NCI-H774 (cell line): ENCODE data around the gene NOP53.
"Not testable (repeated sequence)": the region's sequence is repeated elsewhere in the genome, so short reads cannot be mapped to it uniquely, and the experiment has no call there.

Source experiments
- DNase-seq: peaks from one replicate; lab custom pipeline; 2025; lab: John Stamatoyannopoulos, UW

Gene NOP53

DNA sequence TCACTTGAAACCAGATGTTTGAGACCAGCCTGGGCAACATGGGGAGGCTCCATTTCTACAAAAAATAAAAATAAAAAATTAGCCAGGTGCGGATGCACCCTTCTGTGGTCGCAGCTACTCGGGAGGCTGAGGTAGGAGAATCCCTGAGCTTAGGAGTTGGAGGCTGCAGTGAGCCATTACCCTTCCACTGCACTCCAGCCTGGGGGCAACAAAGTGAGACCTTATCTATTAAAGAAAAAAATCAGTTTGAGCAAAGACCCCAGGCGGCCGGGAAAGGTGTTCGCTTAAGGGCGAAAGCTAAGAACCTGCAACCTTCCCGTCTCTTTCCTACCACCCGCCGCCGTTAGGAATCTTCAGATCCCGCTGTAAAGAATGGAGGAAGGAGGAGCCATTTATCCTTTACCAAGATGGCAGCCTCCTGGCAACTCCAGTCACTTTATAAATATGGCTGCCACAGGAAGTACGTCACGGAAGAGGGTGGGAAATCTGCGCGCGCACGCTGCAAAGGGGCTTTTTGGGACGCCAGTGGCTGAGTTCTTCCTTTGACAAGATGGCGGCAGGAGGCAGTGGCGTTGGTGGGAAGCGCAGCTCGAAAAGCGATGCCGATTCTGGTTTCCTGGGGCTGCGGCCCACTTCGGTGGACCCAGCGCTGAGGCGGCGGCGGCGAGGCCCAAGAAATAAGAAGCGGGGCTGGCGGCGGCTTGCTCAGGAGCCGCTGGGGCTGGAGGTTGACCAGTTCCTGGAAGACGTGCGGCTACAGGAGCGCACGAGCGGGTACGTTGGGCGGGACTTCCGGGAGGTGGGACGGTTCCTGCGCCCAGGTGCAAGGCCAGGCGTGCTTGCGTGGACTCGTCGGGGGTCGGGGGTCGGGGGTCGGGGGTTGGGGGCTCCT, at the start of gene NOP53:
NOP53 (plus strand) TSS at position 537 of the 892 bp plus-strand sequence; CDS start at position 551, 14 bp downstream.
- DNase-seq: peak; percentile 92

DNA sequence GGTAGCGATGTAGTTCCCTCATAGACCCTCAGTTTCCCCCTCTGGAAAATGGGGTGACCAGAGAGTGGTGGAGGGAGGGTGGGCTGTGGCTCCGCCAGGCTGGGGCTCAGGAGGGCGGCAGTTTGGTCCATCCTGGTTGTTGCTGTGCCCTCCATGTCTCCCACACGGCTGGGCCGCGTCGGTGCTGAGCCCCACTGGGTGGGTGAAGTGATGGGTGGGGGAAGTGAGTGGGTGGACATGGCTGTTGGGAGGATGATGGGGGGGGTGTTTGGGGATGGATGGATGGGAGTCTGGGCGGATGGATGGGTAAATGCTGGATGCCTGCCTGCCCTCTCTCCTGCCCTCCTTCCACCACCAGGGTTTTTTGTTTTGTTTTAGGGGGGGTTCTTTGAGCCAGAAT, 48.7 kb upstream of the NOP53 start:
- DNase-seq: no peak

DNA sequence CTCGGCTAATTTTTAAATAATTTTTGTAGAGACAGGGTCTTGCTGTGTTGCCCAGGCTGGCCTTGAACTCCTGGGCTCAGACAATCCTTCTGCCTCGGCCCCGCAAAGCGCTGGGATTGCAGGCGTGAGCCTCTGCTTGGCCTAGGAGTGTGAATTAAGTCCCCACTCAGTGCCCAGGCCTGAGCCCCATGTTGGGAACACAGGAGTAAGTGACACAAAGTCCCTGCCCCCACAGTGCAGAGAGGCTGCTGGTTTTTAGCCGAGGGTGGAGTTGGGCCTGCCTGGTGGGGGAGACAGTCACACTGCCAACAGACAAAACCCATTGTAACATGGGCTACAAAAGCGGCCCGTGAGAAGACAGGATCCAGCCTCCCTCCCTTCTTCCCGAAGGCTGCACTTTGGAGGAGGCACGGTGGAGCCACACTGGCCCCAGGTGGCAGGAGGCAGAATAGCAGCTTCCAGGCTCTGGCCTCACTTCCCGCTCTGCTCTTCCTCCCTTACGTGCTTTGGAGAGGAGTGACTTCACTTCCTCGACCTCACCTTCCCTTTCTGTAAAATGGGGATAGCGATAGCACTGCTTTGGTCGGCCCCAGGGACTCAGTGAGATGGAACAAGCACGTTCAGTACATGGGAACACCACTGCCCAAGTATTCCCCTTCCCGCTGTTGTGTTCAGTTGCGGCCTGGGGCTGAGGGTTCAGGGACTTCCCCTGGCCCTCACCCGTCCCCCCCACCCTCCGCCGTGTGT, 47.3 kb upstream of the NOP53 start:
- DNase-seq: peak; percentile 45

DNA sequence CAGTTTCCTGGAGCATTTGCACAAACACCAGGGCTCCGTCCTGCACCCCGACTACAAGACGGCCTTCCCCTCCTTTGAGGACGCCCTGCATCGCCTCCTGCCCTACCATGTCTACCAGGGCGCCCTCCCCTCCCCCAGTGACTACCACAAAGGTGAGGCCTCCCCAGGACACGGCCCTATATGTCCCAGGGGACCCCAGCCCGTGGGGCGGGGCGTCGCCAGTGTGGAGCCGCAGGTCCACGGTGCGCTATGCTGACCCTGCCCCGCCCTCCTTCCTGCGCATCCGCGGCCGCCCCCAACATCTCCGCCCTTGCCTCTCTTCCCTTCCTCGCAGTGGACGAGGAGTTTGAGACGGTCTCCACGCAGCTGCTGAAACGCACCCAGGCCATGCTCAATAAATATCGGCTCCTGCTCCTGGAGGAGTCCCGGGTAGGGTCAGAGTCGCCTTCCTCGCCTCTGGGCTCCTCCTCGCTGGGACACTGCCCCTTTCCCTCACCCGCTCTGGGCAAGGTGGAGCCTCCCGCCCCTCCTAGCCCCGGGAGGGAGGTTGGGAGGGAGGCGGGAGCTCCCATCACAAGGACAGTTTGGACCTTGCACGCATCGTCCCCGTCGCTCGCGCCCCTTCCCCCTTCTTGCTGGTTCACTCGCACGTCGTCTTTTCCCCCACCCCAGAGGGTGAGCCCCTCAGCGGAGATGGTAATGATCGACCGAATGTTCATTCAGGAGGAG, 46.6 kb upstream of the NOP53 start:
- DNase-seq: no peak

DNA sequence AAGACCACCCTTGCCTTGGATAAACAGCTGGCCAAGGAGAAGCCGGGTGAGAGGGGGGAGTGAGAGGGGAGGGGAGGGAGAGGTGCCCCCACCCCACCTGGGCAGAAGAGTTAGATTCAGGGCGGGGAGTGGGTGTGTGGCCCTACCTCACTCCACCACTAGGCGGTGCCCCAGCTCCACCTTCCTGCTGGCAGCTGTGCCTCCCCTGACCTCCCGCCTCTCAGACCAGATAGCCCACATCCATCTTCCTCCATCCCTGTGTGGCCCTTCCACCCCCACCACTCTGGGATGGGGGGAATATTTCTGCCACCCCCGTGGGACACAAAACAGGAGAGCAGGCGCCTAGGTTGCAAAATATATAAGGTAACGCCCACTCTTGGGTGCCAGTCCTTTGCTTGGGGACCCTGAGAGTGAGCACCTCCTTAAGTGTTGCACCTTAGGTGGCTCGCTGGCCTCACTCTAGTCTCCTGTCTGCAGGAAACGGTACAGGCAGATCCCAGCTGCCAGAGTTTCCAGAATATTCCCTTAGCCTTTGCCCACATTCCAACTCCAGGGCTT, 45.9 kb upstream of the NOP53 start:
- DNase-seq: no peak

DNA sequence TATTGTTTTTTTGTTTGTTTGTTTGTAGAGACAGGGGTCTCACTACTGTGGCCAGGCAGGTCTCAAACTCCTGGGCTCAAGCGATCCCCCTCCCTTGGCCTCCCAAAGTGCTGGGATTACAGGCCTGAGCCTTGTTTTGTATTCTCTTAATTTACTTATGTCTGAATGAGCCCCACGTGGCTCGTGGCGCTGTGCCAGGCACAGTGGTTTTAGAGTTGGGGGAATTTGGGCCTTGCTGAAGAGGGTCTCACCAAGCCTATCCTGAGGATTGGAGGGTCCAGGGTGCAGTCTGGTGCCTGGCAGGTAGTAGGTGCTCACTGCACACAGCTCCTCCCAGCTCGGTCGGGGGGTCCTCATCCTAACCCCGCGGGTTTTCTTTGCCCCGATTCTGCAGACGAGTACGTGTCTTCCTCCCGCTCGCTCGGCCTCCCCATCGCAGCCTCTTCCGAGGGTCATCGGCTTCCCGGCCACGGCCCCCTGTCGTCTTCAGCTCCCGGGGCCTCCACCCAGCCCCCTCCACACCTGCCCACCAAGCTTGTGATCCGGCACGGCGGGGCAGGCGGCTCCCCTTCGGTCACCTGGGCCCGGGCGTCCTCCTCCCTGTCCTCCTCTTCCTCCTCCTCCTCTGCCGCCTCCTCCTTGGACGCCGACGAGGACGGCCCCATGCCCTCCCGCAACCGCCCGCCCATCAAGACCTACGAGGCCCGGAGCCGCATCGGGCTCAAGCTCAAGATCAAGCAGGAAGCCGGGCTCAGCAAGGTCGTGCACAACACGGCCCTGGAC, 44.2 kb upstream of the NOP53 start:
- no peak for DNase-seq

DNA sequence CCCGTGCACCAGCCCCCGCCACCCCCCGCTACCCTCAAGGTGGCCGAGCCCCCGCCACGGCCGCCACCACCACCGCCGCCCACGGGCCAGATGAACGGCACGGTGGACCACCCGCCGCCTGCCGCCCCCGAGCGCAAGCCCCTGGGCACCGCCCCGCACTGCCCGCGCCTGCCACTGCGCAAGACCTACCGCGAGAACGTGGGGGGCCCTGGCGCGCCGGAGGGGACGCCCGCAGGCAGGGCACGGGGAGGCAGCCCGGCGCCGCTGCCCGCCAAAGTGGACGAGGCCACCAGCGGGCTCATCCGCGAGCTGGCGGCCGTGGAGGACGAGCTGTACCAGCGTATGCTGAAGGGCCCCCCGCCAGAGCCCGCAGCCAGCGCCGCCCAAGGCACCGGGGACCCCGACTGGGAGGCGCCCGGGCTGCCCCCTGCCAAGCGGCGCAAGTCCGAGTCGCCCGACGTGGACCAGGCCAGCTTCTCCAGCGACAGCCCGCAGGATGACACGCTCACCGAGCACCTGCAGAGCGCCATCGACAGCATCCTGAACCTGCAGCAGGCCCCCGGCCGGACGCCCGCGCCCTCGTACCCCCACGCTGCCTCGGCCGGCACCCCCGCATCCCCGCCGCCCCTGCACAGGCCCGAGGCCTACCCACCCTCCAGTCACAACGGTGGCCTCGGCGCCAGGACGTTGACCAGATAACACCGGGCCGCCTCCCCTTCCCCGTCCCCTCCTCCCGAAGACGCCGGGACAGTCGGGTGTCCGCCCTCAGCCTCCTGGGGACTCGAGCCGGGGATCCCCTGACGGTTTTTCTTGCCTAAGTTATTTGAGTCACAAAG, 43.4 kb upstream of the NOP53 start:
- DNase-seq: no peak

DNA sequence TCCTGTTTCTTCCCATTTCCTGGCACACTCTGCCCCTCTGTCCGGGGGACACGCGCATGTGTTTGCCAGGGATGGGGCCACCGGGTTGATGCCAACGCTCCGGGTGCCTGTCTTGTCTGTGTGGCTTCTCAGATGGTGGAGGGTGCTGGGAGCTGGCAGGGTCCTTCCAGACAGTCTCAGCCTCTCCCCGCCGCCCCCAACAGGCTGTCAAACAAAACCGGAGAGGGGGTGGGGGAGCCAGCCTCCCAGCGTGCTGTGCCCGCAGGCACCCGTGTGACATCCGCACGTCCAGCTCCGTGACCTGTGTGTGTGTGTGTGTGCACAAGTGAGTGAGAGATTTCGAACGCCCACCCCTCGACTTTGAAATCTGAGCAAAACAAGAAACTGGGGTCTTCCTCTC, 42.7 kb upstream of the NOP53 start:
- DNase-seq: no peak

DNA sequence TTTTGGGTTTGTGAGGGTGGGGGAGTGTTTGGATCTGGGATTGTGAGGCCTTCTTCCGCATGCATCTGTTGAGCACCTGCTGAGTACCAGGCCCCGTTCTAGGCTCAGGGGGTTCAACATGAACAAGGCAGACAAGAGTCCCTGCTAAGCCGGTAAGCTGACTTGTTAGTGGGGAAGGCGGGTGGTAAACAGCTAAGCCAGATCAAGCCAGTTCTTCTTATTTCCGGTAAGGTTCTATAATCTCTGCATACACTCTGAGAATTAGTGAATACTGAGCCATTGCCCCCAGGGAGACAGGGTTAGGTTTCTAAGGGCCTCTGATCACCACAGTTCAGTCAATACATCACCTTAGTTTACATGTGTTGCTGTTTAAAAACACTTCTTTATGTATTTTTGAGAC, 42.0 kb upstream of the NOP53 start:
- no peak for DNase-seq

DNA sequence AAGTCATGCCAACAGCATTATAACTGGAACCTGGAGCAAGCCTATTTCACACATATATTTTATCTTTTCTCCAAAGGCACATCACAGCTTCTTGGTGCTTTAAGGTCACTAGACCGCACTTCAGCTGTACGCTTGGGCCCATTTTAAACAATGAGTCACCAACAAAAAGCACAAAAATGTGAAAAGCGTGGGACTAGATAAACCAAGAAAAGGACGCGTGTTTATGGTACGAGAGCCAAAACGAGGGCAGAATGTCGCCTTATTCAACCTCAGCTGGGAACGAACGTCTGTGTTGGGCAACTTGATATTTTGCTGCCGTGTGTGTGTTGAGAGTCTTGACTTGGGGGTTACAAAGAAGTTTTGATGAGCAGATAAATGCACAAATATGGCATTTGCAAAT, 41.3 kb upstream of the NOP53 start:
- no peak for DNase-seq

DNA sequence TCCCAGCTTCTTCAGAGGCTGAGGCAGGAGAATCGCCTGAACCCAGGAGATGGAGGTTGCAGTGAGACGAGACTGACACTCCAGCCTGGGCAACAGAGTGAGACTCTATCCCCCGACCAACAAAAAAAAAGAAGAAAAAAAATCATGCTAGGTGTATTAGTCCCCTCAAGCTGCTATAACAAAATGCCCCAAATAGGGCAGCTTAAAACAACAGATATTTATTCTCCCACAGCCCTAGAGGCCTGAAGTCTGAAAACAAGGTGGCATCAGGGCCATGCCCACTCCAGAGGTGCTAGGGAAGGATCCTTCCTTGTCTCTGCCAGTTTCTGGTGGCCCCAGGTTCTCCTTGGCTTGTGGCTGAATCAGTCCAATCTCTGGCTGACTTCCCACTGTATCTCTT, 40.7 kb upstream of the NOP53 start:
- no peak for DNase-seq

DNA sequence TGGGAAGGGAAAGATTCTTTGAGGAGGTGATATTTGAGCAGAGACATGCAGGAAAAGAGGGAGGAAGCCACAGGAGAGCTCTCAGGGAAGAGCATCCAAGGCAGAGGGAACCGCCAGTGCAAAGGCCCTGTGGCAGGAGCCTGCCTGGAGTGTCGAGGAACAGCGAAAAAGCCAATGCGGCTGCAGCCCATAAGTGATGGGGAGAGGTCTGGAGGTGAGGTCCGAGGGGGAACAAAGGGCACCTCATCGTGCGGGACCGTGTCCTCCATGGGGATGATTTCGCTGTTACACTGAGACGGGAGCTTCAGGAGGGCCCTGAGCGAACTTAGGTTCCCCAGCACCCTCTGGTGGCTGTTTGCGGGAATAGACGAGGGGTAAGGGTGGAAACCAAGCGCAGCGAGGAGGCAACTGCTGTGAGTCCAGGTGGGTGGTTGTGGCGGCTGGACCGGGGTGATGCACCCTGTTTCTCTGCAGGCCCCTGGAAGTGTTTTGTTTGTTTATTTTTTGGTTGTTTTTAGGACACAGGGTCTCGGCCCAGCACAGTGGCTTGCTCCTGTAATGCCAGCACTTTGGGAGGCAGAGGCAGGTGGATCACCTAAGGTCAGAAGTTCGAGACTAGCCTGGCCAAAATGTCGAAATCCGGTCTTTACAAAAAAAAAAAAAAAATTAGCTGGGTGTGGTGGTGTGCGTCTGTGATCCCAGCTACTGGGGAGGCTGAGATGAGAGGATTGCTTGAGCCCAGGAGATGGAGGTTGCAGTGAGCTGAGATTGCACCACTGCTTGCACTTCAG, 38.0 kb upstream of the NOP53 start:
- peak; percentile 57 for DNase-seq

DNA sequence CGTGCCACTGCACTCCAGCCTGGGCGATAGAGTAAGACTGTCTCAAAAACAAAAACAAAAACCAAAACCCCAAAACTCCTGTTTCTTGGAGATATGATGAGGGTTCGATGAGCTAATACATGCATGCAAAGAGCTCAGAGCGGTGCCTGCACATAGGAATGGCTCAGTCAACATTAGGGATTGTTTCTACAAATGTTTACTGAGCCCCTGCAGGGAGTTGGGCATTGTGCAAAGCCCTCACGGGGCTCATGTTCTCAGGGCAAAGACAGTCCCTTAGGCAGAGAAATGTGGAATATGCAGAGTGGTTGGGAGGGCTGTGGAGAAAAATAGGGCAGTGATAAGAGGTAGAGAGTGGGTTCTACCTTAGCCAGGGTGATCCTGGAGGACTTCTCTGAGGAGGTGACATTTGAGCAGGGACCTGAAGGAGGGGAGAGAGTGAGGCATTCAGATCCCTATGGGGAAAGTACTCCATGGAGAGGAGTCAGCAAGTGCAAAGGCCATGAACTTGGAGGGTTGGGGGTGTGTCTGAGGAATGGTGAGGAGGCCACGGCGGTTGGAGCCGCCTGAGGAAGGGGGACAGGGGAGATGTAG, 33.6 kb upstream of the NOP53 start:
- DNase-seq: no peak

DNA sequence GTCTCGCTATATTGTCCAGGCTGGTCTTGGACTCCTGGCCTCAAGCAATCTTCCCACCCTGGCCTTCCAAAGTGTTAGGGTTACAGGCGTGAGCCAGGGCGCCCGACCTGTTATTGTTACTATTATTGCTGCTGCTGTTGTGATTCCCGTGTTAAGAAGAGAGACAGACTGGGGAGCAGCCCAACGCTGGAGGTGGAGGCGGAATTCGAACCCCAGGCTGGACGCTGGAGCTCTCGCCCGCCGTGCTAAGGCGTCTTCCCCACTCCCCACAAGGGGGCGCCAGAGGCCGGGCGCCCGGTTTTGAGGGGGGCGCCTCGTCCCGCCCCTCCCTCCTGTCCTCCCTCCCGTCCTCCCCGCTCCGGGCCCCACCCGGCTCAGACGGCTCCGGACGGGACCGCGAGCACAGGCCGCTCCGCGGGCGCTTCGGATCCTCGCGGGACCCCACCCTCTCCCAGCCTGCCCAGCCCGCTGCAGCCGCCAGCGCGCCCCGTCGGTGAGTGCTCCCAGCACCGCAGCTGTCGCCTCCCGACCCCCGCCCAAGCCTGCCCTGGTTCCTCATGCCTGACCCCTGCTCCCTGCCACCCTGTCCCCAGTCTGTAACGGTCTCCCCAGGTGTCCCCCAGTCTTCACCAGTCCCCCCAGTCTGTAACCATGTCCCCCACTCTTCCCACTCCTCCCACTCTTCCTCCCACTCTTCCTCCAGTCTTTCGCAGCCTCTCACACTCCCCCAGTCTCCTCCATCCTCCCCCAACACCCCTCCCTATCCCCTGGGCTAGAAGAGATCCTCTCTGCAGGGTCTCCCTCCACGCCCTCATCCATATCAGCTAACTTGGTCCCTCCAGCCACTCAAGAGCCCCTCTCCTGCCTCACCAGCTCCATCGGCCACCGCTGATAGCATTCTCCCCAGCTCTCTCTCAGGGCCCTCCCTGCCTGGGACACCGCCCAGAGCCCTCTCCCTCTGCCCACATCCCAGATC, 32.0 kb upstream of the NOP53 start, which contains the start of gene EHD2:
EHD2 (plus strand) TSS at position 377 of the 976 bp plus-strand sequence. CDS start 3,191 bp downstream, outside the sequence.
- DNase-seq: no peak

DNA sequence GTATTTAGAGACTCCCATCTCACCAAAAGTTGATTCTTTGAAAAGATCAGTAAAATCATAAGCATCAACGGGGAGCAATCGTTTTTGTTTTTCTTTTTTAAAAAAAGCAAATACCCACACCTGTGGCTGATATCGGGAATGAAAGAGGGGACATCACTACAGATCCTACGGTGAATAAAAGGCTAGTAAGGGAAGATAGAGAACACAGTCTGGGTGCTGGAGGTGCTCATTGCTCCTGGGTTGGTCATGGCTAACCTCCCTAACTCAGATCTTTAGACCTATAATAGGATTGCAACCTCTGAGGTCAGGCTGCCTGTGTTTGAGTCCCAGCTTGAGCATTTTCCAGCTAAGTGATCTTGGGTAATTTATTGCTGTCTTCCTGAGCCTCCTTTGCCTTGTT, 31.0 kb upstream of the NOP53 start:
- DNase-seq: no peak

DNA sequence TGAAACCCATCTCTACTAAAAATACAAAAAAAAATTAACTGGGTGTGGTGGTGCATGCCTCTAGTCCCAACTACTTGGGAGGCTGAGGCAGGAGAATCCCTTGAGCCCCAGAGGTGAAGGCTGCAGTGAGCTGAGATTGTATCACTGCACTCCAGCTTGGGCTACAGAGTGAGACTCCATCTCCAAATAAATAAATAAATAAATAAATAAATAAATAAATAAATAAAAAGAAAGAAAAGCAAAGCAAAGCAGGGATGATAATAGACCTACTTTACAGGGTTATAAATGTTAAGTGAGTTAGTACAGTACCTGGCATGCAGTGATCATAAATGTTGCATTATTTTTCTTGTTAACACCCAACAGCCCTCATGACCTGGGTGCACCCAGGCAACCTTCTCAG, 30.5 kb upstream of the NOP53 start:
- DNase-seq: not testable (repeated sequence)

DNA sequence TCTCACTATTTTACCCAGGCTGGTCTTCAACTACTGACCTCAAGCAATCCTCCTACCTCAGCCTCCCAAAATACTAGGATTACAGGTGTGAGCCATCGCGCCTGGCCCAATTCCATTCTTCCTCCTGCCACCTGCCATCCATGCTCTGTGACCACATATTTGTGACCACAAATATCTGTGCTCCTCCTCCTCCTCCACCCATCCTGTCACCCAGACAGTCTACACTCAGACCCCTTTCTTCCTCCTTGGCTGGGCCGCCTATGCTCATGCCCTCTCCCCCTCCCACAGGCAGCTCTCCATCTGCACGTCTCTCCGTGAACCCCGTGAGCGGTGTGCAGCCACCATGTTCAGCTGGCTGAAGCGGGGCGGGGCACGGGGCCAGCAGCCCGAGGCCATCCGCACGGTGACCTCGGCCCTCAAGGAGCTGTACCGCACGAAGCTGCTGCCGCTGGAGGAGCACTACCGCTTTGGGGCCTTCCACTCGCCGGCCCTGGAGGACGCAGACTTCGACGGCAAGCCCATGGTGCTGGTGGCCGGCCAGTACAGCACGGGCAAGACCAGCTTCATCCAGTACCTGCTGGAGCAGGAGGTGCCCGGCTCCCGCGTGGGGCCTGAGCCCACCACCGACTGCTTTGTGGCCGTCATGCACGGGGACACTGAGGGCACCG, 28.9 kb upstream of the NOP53 start:
- no peak for DNase-seq
